Omental fat pad (tissue), 4 donors: ENCODE results near the gene CARD11. TPM values are rescaled to one million over a fixed set of nuclear protein-coding genes. Genes with fewer than 3 reads are reported as not detected.

Source experiments
- ATAC-seq: fragments of 150-250 bp; one replicate; pipeline ENCODE4 v1.9.1; 2016; ENCODE audit warnings: mild to moderate bottlenecking, moderate library complexity; ENCODE audit not compliant: low FRiP score
- DNase-seq: peaks from one replicate; pipeline ENCODE4 v3.0.0-alpha.2; 2019; ENCODE audit warnings: low spot score
- total RNA-seq, 4 donors: library from RNA; depleted of rRNA; stranded (reverse); fragments of >200 nt; gene quantifications; one replicate each; pipeline ENCODE4 v1.1.0, GENCODE V29; 2016
- TF ChIP-seq, protein P1 (sequence below), 3 donors: fragments of 450-650 bp; IDR thresholded peaks; one replicate each; pipeline ENCODE4 v1.5.1; 2016 to 2017; ENCODE audit warnings: antibody characterized with exemption in 3 of 3, mild to moderate bottlenecking in 3 of 3, moderate library complexity in 2 of 3

The CARD11 gene
- total RNA-seq, 4 donors from 2014 or later = 0.75 to 1.4 (median 1.0) TPM

DNA sequence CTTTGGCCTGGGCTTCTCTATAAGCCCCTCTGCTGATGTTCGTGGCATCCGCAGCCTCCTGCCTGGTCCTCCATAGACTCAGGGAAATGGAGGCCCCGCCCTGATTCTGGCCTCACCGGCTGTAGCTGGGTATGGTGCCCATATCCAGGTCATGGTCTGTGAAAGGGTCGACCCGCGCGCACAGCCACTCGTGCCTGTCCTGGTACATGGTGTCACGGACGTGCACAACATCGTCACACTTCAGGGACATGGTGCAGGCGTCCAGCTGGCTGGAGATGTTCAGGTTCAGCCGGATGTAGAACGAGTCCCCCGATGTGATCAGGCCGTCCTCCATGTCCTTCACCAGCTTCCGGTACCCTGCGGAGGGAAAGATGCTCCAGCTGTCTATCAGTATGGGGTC lies 124.4 kb downstream of the CARD11 start:
- DNase-seq = no peak
- ATAC-seq = no peak
- TF ChIP-seq, protein P1, sequence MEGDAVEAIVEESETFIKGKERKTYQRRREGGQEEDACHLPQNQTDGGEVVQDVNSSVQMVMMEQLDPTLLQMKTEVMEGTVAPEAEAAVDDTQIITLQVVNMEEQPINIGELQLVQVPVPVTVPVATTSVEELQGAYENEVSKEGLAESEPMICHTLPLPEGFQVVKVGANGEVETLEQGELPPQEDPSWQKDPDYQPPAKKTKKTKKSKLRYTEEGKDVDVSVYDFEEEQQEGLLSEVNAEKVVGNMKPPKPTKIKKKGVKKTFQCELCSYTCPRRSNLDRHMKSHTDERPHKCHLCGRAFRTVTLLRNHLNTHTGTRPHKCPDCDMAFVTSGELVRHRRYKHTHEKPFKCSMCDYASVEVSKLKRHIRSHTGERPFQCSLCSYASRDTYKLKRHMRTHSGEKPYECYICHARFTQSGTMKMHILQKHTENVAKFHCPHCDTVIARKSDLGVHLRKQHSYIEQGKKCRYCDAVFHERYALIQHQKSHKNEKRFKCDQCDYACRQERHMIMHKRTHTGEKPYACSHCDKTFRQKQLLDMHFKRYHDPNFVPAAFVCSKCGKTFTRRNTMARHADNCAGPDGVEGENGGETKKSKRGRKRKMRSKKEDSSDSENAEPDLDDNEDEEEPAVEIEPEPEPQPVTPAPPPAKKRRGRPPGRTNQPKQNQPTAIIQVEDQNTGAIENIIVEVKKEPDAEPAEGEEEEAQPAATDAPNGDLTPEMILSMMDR (IDR thresholded peaks at IDR 0.05) = no peak

DNA sequence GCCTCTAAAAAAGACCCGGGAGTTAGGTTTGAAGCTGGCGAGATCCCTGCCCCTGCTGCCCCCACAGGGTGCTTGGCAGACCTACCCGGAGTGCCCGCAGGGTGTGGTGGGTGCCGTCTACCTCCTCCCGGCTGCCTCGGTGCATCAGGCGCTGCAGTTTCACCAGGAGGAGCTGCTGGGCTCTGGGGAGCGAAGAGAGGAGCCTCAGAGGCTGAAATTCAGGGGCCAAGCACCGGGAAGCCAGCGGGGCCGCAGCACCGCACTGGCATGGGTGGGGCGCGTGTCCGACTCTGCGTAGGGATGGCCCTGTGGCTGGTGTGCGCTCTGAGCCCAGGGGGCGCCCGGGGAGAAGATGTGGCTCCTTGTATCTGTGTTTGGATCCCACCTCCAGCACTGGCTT lies 125.3 kb downstream of the CARD11 start:
- TF ChIP-seq, protein P1 (IDR thresholded peaks at IDR 0.05) = no peak
- ATAC-seq (no peak), DNase-seq (no peak)

DNA sequence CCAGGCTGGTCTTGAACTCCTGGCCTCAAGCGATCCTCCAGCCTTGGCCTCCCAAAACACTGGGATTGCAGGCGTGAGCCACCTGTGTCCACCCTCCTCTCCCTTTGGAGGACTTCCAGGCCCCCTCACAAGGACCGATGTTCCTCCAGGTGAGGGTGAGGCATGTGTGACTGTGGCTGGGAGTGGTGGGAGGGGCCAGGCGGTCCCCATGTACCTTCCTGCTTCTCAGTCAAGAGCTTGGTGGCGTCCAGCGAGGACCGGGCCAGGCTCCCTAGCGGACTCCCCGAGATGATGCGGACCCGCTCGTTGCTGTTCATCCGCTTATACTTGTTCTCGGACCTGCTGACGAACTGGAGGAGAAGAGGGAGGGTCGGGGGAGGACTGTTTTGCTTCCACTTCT lies 128.6 kb downstream of the CARD11 start:
- DNase-seq (no peak), ATAC-seq (no peak)
- TF ChIP-seq, protein P1 (IDR thresholded peaks at IDR 0.05) = no peak

DNA sequence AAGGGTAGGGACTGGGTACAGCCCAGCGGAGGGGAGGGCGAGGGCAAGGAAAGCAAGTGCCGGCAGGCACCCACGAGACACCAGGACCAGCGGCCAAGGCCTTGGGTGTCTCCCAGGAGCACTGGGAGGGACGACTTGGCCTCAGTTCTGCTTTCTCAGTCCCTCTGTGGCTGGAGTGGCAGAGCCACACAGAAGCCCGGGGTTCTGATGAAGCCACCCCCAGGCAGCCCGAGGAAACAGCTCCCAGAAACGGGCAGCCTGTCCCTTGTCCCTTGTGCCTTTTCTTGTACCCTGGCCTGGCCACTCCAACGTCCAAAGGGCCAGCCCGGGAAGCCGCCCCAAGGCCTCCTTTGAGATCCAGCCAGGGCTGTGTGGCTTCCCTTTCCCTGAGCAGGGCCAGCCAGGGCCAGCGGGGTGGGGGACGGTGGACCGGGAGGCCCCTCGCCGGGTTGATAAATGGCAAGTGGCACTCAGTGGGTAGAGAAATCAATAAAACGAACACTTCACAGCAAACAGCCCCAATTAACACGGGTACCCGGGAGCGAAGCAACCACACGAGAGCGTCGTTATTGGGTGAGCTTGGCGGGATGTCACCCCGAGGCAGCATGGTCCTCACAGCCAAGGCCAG lies 129.8 kb downstream of the CARD11 start:
- ATAC-seq (no peak), DNase-seq (no peak)
- TF ChIP-seq, protein P1 (IDR thresholded peaks at IDR 0.05) = no peak

DNA sequence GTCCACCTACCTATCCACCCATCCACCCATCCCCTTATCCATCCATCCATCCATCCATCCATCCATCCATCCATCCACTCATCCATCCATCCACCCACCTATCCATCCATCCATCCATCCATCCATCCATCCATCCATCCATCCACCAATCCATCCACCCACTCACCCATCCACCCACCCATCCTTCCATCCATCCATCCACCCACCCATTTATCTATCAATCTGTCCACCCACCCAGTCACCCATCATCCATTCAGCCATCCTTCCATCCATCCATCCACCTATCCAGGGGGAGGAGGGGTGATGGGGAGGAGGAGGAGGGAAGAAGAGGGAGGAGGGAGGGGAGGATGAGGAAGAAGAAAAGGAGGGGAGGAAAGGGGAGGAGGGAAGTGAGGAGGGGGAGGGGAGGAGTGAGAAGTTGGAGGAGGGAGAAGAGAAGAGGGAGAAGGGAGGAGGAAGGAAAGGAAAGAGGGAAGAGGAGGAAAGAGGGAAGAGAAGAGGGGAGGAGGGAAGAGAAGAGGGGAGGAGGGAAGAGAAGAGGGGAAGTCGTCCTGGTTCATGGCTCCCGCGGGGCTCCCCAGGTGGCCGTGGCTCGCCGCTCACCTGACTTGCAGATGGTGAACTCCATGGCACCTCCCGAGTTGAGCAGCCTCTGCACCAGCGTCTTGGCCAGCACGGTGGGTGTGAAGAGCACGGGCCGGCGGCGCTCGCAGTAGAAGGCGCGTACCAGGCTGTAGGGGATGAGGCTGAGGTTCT lies 130.8 kb downstream of the CARD11 start:
- DNase-seq = no peak
- no peak for ATAC-seq

DNA sequence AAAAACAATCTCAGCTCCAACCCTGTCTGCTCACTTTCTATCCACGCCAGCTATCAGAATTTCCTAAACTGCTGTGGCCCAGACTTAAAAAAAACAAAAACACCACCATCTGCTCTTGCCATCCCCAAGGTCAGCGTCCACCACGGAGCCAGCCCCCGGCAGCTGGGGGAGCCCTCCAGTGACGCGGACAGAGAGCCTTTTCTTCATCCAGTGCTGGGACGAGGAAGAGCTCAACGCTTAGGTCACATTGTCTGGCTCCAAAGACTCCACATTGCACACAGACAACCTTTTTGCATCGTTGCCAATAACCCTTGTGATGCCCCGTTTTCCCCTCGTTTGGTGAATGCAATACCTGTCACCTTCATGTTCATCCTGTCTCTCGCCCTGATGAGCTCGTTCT lies 132.2 kb downstream of the CARD11 start:
- TF ChIP-seq, protein P1 (IDR thresholded peaks at IDR 0.05) = no peak
- DNase-seq = no peak
- no peak for ATAC-seq

More for the DNA sequence above, 130.8 kb downstream of the CARD11 start:
- TF ChIP-seq, protein P1 (IDR thresholded peaks at IDR 0.05) = no peak
